ENCODE data around the gene STARD13. TPM values are rescaled to one million over a fixed set of nuclear protein-coding genes. Genes with fewer than 3 reads are reported as not detected.
A peak's percentile ranks its signal among the peaks of the same experiment; 100 is the strongest.

Gene STARD13
- polyA plus RNA-seq, 1 experiment = 21.2 TPM

- H3K36me3 ChIP-seq (ENCODE audit: control insufficient read depth, insufficient read depth, low read length) = no peaks in the 10 kb centered on the region
- ChIA-PET POLR2A (interaction anchor here (0.7 to 1.1 kb wide), 3 partner anchors 19 to 444 kb away, joined by 3 to 5 read pairs (median 3); no protein-coding TSS in a partner anchor), CTCF (interaction anchor here (1.0 to 1.5 kb wide), 6 partner anchors 49 to 229 kb away, joined by 3 to 6 read pairs (median 4); no protein-coding TSS in a partner anchor)
- TF ChIP-seq CTCF (IDR thresholded peaks at IDR 0.05; ENCODE audit: insufficient read depth, low read depth, low read length) = no peak
- peak overlapping the region; percentile 60 for H3K4me3 ChIP-seq (ENCODE audit: low read depth, low read length)
- no peak for DNase-seq (ENCODE audit: low read depth)
- no peaks in the 10 kb centered on the region for H3K27me3 ChIP-seq (ENCODE audit: control insufficient read depth, insufficient read depth, low read length)
These were observed 639 bp downstream of the STARD13 start for GRCh38 chr13:33284916-33285315.

GRCh38 chr13:33284031-33284430 is 1.5 kb downstream of the STARD13 start:
- Histone ChIP-seq H3K36me3 (ENCODE audit: control insufficient read depth, insufficient read depth, low read length) (no peaks in the 10 kb centered on the region), H3K4me3 (ENCODE audit: low read depth, low read length) (peak overlapping the region; percentile 60), H3K27me3 (ENCODE audit: control insufficient read depth, insufficient read depth, low read length) (no peaks in the 10 kb centered on the region)
- CTCF ChIA-PET = interaction anchor here (1.3 kb wide), 1 partner anchor 259 kb away, joined by 3 read pairs; no protein-coding TSS in a partner anchor
- DNase-seq (ENCODE audit: low read depth) = no peak
- POLR2A ChIA-PET = no interaction called here
- no peak for TF ChIP-seq CTCF (IDR thresholded peaks at IDR 0.05; ENCODE audit: insufficient read depth, low read depth, low read length)

- peak overlapping the region; percentile 60 for H3K4me3 ChIP-seq (ENCODE audit: low read depth, low read length)
- ChIA-PET POLR2A (no interaction called here), CTCF (interaction anchor here (1.1 to 1.3 kb wide), 3 partner anchors 31 to 259 kb away, joined by 3 to 5 read pairs (median 3); no protein-coding TSS in a partner anchor)
- H3K36me3 ChIP-seq (ENCODE audit: control insufficient read depth, insufficient read depth, low read length) = no peaks in the 10 kb centered on the region
- DNase-seq (ENCODE audit: low read depth) = no peak
- TF ChIP-seq CTCF (IDR thresholded peaks at IDR 0.05; ENCODE audit: insufficient read depth, low read depth, low read length) = no peak
- no peaks in the 10 kb centered on the region for H3K27me3 ChIP-seq (ENCODE audit: control insufficient read depth, insufficient read depth, low read length)
These were observed 2.2 kb downstream of the STARD13 start for GRCh38 chr13:33283195-33283911.

- H3K36me3 ChIP-seq (ENCODE audit: control insufficient read depth, insufficient read depth, low read length) = no peaks in the 10 kb centered on the region
- no peak for DNase-seq (ENCODE audit: low read depth)
- H3K4me3 ChIP-seq (ENCODE audit: low read depth, low read length) = 0 out of 2 replicates have a peak overlapping the region, but pooled peaks have one; percentile 1
- no peak for TF ChIP-seq CTCF (IDR thresholded peaks at IDR 0.05; ENCODE audit: insufficient read depth, low read depth, low read length)
- H3K27me3 ChIP-seq (ENCODE audit: control insufficient read depth, insufficient read depth, low read length) = no peaks in the 10 kb centered on the region
- CTCF ChIA-PET = interaction anchor here (1.1 kb wide), 2 partner anchors 30 to 54 kb away, joined by 3 to 5 read pairs; no protein-coding TSS in a partner anchor
- POLR2A ChIA-PET = no interaction called here
These were observed 3.5 kb downstream of the STARD13 start for GRCh38 chr13:33281951-33282595.

- CTCF ChIA-PET = interaction anchor here (1.3 kb wide), 1 partner anchor 53 kb away, joined by 4 read pairs; no protein-coding TSS in a partner anchor
- POLR2A ChIA-PET = no interaction called here
- H3K27me3 ChIP-seq (ENCODE audit: control insufficient read depth, insufficient read depth, low read length) = no peaks in the 10 kb centered on the region
- no peak overlapping the region for H3K4me3 ChIP-seq (ENCODE audit: low read depth, low read length)
- DNase-seq (ENCODE audit: low read depth) = no peak
- H3K36me3 ChIP-seq (ENCODE audit: control insufficient read depth, insufficient read depth, low read length) = no peaks in the 10 kb centered on the region
- no peak for TF ChIP-seq CTCF (IDR thresholded peaks at IDR 0.05; ENCODE audit: insufficient read depth, low read depth, low read length)
These were observed 4.6 kb downstream of the STARD13 start for GRCh38 chr13:33280923-33281322.

Data from BJ (cell line).